Measurements from ENCODE around the gene ERC2. TPM values are rescaled to one million over a fixed set of nuclear protein-coding genes. Genes with fewer than 3 reads are reported as not detected.

ERC2 gene
- total RNA-seq, 3 donors from 2014 or later (not counting 1 experiment from before 2014, with no cell fraction given), result not detected

DNA sequence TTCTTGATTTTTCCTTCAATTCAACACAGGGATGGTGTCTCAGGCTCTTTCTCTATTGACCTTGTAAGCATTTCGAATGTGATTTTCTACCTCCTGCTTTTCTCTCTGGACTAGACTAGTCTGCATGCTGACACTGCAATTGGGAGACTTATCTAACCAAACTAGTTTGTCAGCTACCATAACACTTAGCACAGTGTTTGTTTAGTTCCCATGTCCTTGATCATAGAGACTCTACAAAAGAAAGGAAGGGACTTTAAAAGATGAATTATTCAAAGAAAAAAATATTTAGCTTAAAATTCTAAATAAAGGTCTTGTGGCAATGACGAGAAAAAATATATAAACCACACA, 407.0 kb downstream of the ERC2 start:
- intact Hi-C loops (cut with micrococcal nuclease), result no loop called here
- no peaks in the 10 kb centered on the region for H3K4me1 Mint-ChIP-seq
- H3K27ac Mint-ChIP-seq, result no peak overlapping the region
- Histone ChIP-seq H3K36me3 (ENCODE audit: control insufficient read depth, insufficient read depth, low read length) (no peaks in the 10 kb centered on the region), H3K4me1 (ENCODE audit: control insufficient read depth, insufficient read depth, low read length) (no peaks in the 10 kb centered on the region), H3K27me3 (ENCODE audit: control insufficient read depth, insufficient read depth, low read length) (no peaks in the 10 kb centered on the region), H3K4me3 (ENCODE audit: low read length) (no peak overlapping the region), H3K27ac (ENCODE audit: low read length) (no peak overlapping the region), H3K9me3 (ENCODE audit: control insufficient read depth, insufficient read depth, low read length) (no peaks in the 10 kb centered on the region)
- H3K36me3 Mint-ChIP-seq, result no peaks in the 10 kb centered on the region
- DNase-seq (no peak), ATAC-seq (no peak)
- no peak for TF ChIP-seq CTCF (IDR thresholded peaks at IDR 0.05)
- H3K9me3 Mint-ChIP-seq, result peaks cover 2 to 3% of the 10 kb centered on the region in 2 donors
- 61% methylated on average over 1 of the region's 2 CpGs for WGBS (ENCODE audit: insufficient coverage)
- H3K4me3 Mint-ChIP-seq, result no peak overlapping the region
- H3K27me3 Mint-ChIP-seq (ENCODE audit: low read depth in 2 of 2), result no peaks in the 10 kb centered on the region

GRCh38 chr3:56060521-56061278, 407.6 kb downstream of the ERC2 start:
- Mint-ChIP-seq H3K9me3 (peaks cover 2% of the 10 kb centered on the region in 2 donors), H3K4me1 (no peaks in the 10 kb centered on the region), H3K27ac (no peak overlapping the region), H3K27me3 (ENCODE audit: low read depth in 2 of 2) (no peaks in the 10 kb centered on the region), H3K36me3 (no peaks in the 10 kb centered on the region), H3K4me3 (no peak overlapping the region)
- TF ChIP-seq CTCF (IDR thresholded peaks at IDR 0.05), result no peak
- no peaks in the 10 kb centered on the region for H3K4me1 ChIP-seq (ENCODE audit: control insufficient read depth, insufficient read depth, low read length)
- DNase-seq (no peak), ATAC-seq (no peak)
- 84% methylated on average over 6 of the region's 6 CpGs for WGBS (ENCODE audit: insufficient coverage)
- H3K9me3 ChIP-seq (ENCODE audit: control insufficient read depth, insufficient read depth, low read length), result no peaks in the 10 kb centered on the region
- H3K27me3 ChIP-seq (ENCODE audit: control insufficient read depth, insufficient read depth, low read length), result no peaks in the 10 kb centered on the region
- H3K4me3 ChIP-seq (ENCODE audit: low read length), result no peak overlapping the region
- no peaks in the 10 kb centered on the region for H3K36me3 ChIP-seq (ENCODE audit: control insufficient read depth, insufficient read depth, low read length)
- no peak overlapping the region for H3K27ac ChIP-seq (ENCODE audit: low read length)
- intact Hi-C loops (cut with micrococcal nuclease), result no loop called here

- Mint-ChIP-seq H3K4me1 (no peaks in the 10 kb centered on the region), H3K4me3 (no peak overlapping the region), H3K27ac (no peak overlapping the region), H3K9me3 (peaks cover 0 to 2% of the 10 kb centered on the region in 2 donors), H3K27me3 (ENCODE audit: low read depth in 2 of 2) (no peaks in the 10 kb centered on the region), H3K36me3 (no peaks in the 10 kb centered on the region)
- no peaks in the 10 kb centered on the region for H3K36me3 ChIP-seq (ENCODE audit: control insufficient read depth, insufficient read depth, low read length)
- H3K4me3 ChIP-seq (ENCODE audit: low read length), result no peak overlapping the region
- ATAC-seq, result no peak
- H3K27me3 ChIP-seq (ENCODE audit: control insufficient read depth, insufficient read depth, low read length), result no peaks in the 10 kb centered on the region
- H3K27ac ChIP-seq (ENCODE audit: low read length), result no peak overlapping the region
- DNase-seq, result no peak
- WGBS (ENCODE audit: insufficient coverage), result 100% methylated on average over 1 of the region's 1 CpG
- intact Hi-C loops (cut with micrococcal nuclease), result no loop called here
- no peaks in the 10 kb centered on the region for H3K4me1 ChIP-seq (ENCODE audit: control insufficient read depth, insufficient read depth, low read length)
- TF ChIP-seq CTCF (IDR thresholded peaks at IDR 0.05), result no peak
- H3K9me3 ChIP-seq (ENCODE audit: control insufficient read depth, insufficient read depth, low read length), result no peaks in the 10 kb centered on the region
These were observed 408.5 kb downstream of the ERC2 start for GRCh38 chr3:56059731-56060130.

DNA sequence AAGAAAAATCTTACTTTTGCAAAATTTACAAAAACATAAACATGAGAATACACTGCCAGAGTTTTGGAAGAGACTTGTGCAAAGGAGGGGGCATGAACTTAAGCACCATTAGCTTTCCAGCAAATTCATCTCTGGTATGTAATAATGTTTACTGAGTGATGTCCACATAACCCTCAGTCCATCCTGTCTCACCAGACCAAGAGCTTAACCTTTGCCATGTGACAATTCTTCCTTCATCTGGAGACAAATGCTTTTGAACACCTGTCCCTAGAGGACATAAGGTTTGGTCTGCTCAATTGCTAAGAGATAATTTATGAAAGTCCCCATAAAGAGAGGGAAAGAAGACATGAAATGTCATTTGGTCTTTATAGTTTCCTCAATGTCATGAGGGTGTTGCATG, 412.3 kb downstream of the ERC2 start:
- ATAC-seq (no peak), DNase-seq (no peak)
- Mint-ChIP-seq H3K27me3 (ENCODE audit: low read depth in 2 of 2) (peaks cover 0 to 3% of the 10 kb centered on the region in 2 donors), H3K4me1 (no peaks in the 10 kb centered on the region), H3K27ac (no peak overlapping the region), H3K36me3 (no peaks in the 10 kb centered on the region), H3K9me3 (no peaks in the 10 kb centered on the region), H3K4me3 (no peak overlapping the region)
- no peaks in the 10 kb centered on the region for H3K36me3 ChIP-seq (ENCODE audit: control insufficient read depth, insufficient read depth, low read length)
- intact Hi-C loops (cut with micrococcal nuclease), result no loop called here
- no peaks in the 10 kb centered on the region for H3K27me3 ChIP-seq (ENCODE audit: control insufficient read depth, insufficient read depth, low read length)
- H3K27ac ChIP-seq (ENCODE audit: low read length), result no peak overlapping the region
- H3K4me3 ChIP-seq (ENCODE audit: low read length), result no peak overlapping the region
- TF ChIP-seq CTCF (IDR thresholded peaks at IDR 0.05), result no peak
- no peaks in the 10 kb centered on the region for H3K9me3 ChIP-seq (ENCODE audit: control insufficient read depth, insufficient read depth, low read length)
- no peaks in the 10 kb centered on the region for H3K4me1 ChIP-seq (ENCODE audit: control insufficient read depth, insufficient read depth, low read length)

Measured in natural killer cell (primary cell).